Aorta (tissue), 5 donors: ENCODE results near the gene ZNF521. TPM values are rescaled to one million over a fixed set of nuclear protein-coding genes. Genes with fewer than 3 reads are reported as not detected.

Source experiments
- ATAC-seq: fragments of 200-7000 bp; cut with Tn5 transposase; one replicate; pipeline ENCODE4 v1.9.1; 2022; ENCODE audit warnings: moderate library complexity; ENCODE audit not compliant: low FRiP score
- DNase-seq, 2 donors: peaks; one replicate each; pipeline ENCODE4 v3.0.0-alpha.2; 2020
- H3K27ac ChIP-seq, 2 donors: one replicate each; pipeline ENCODE4 v1.5.1; 2013; ENCODE audit warnings: low read length in 2 of 2, mild to moderate bottlenecking in 2 of 2, moderate library complexity in 2 of 2, control low read depth in 1 of 2, inconsistent platforms in 1 of 2, low read depth in 1 of 2
- H3K27me3 ChIP-seq, 2 donors: one replicate each; pipeline ENCODE4 v1.6.1; 2013; ENCODE audit warnings: control low read depth in 1 of 2, low read length in 1 of 2, mild to moderate bottlenecking in 1 of 2, moderate library complexity in 1 of 2; ENCODE audit not compliant: insufficient read depth in 2 of 2, control insufficient read depth in 1 of 2
- H3K36me3 ChIP-seq, 2 donors: one replicate each; pipeline ENCODE4 v1.6.1; 2013; ENCODE audit warnings: control low read depth in 1 of 2, low read length in 1 of 2, mild to moderate bottlenecking in 1 of 2; ENCODE audit not compliant: insufficient read depth in 2 of 2, control insufficient read depth in 1 of 2
- H3K4me1 ChIP-seq, 2 donors: one replicate each; pipeline ENCODE4 v1.6.1; 2013; ENCODE audit warnings: low read length in 2 of 2, control low read depth in 1 of 2, mild to moderate bottlenecking in 1 of 2, moderate library complexity in 1 of 2; ENCODE audit not compliant: insufficient read depth in 2 of 2, control insufficient read depth in 1 of 2
- H3K4me3 ChIP-seq, 2 donors: one replicate each; pipeline ENCODE4 v1.5.1; 2013; ENCODE audit warnings: low read length in 2 of 2, control low read depth in 1 of 2, mild to moderate bottlenecking in 1 of 2
- H3K9me3 ChIP-seq: one replicate; pipeline ENCODE4 v1.6.1; 2013; ENCODE audit warnings: mild to moderate bottlenecking, low read length; ENCODE audit not compliant: control insufficient read depth
- WGBS, 2 donors: extraction: QIAGEN DNeasy Blood & Tissue Kit; methylation state at CpG; one replicate each; pipeline ENCODE4 v1.1.7; 2013; 5-methylcytosine and 5-hydroxymethylcytosine counted together
- intact Hi-C, 2 donors: fragments of 100-400 bp; cut with DNase I; formaldehyde crosslinking; loops; one replicate each; pipeline versions ENCODE4 v1.14.2 to v1.15.0; 2022
- long read RNA-seq, 2 donors: library from polyadenylated mRNA; unstranded; transcript quantifications; one replicate each; pipeline ENCODE4 v2.0.0, GENCODE V29; 2020 to 2021
- polyA plus RNA-seq, 2 donors: library from polyadenylated mRNA; stranded (reverse); fragments of 200-250 nt; gene quantifications; one replicate each; pipeline ENCODE4 v1.2.3, GENCODE V29; 2013
- total RNA-seq, 2 donors: library from RNA; stranded (reverse); fragmentation: NEBNext Ultra II Directional; extraction: Animal tissue kit (Norgen Biotek cat#: 25700); gene quantifications; one replicate each; pipeline ENCODE4 v1.2.1, GENCODE V29; 2021
- donor health status: healthy with polysubstance abuse.
- donor health status: Bipolar disorder and iron deficiency.
- donor health status: DM: no; HTN: no; CAD: no.
- donor health status: DM: no; HTN: no; CAD: no.
- donor health status: DM: yes; HTN: yes; CAD: no.

ZNF521 gene
- total RNA-seq (10 to 100 TPM; 26.4 to 88.7 TPM), polyA plus RNA-seq (1 to 10 TPM in 1 of 2 donors, under 1 TPM in 1; 0.84 to 2.9 TPM)
- long read RNA-seq, donor 1, full-length matches to known transcripts: 1 of 27 reads
- long read RNA-seq, donor 1, partial matches to known transcripts: 15 of 27 reads
- long read RNA-seq, donor 1, other reads (novel, unspliced or antisense): 11 of 27 reads
- long read RNA-seq, donor 2, full-length matches to known transcripts: 3 of 43 reads
- long read RNA-seq, donor 2, partial matches to known transcripts: 11 of 43 reads
- long read RNA-seq, donor 2, other reads (novel, unspliced or antisense): 29 of 43 reads

GRCh38 chr18:25351777-25352628 lies at the start of gene ZNF521:
Gene ZNF521 (minus strand): TSS chr18:25352166. CDS start chr18:25350946, 1,220 bp downstream.
- 1% methylated on average over 65 to 91 of the region's 91 CpGs for WGBS, 2 donors
- intact Hi-C loops: loop anchor here (5.0 to 10.0 kb wide), 5 partner anchors 120 to 957 kb away; partner anchors contain the start of gene OSBPL1A (in 2 of the 2)
- peak; percentile 80 to 94 for DNase-seq
- Histone ChIP-seq H3K9me3 (no peaks in the 10 kb centered on the region), H3K4me1 (no peaks in the 10 kb centered on the region), H3K27ac (peak within 1 kb of the TSS; percentile 7 to 11), H3K4me3 (peak within 1 kb of the TSS; percentile 92 to 99), H3K27me3 (no peaks in the 10 kb centered on the region), H3K36me3 (no peaks in the 10 kb centered on the region)
- ATAC-seq: peak; percentile 91

DNA sequence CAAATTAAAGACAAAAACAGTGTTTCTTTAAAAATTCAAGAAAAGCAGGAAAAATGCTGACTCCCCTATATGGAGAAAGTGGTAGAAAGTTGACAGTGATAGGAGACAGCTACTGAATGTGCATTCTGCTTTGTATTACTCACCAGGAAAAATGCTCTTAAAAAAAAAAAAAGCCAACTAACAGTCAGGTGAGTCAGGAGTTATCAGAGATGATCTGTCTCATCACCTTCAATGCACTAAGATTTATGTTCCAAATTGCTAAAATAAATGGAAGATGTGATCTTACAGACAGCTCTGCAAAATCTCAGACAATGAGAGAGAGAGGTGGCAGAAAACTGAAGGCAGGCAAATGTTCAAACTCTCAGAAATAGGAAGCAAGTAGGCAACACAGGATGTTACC lies 47.6 kb upstream of the ZNF521 start:
- Histone ChIP-seq H3K4me3 (no peak overlapping the region), H3K27me3 (no peaks in the 10 kb centered on the region), H3K36me3 (no peaks in the 10 kb centered on the region), H3K4me1 (no peaks in the 10 kb centered on the region), H3K27ac (no peak overlapping the region), H3K9me3 (no peaks in the 10 kb centered on the region)
- intact Hi-C loops: no loop called here
- DNase-seq (no peak), ATAC-seq (no peak)

DNA sequence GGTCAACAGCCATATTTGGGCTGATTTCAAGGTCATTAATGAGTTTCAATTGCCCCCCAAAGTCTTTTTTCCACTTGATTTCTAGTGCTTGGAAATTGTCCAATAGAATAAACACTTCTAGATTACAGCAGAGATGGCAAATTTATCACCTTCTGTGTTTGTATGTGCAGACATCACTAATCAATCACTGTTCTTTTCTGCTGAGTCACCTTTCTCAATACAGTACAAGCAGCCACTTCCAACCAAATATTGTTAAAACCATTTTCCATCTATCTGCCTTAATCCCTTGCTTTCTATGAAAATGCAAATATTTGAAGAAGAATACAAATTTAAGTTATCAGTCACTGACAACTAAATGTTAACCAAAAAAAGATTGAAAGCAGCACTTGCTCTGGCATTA lies 40.2 kb upstream of the ZNF521 start:
- DNase-seq: no peak
- H3K27me3 ChIP-seq: no peaks in the 10 kb centered on the region
- H3K36me3 ChIP-seq: no peaks in the 10 kb centered on the region
- no peaks in the 10 kb centered on the region for H3K4me1 ChIP-seq
- intact Hi-C loops: no loop called here
- peaks cover 3% of the 10 kb centered on the region for H3K9me3 ChIP-seq
- no peak overlapping the region for H3K27ac ChIP-seq
- no peak overlapping the region for H3K4me3 ChIP-seq
- no peak for ATAC-seq

DNA sequence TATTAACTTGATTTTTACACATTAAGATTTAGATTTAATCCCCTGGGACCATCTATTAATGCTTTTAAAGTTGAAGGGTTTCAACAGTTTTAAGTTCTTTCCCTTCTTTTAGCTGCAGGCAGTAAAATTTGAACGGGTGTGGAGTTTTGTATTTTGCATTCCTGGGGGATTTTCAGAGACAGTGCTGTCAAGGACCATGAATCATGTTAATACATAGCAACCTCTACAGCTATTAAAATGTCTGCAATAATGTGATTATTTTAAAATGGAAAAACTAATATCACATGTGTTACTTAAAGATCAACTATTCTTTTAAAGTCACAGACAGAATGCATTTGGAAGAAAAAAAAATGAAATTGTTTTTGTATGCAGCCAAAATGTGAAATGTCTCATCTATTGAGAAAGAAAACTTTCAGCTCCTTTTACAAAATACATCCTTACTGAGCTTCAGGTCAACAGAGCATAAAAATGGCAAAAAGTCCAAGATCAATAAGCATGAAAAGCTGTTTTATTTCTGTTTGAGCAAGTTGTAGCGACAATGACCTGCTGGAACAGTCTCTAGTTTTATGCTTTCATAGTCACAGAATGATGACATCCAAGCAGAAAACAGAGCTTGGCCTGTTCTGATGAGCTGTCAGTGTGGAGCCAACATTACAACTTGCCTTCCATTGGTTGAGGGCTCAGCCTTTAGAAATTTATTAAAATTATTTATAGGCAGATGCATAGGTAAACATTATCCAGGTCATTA lies 21.6 kb upstream of the ZNF521 start:
- Histone ChIP-seq H3K27ac (no peak overlapping the region), H3K27me3 (peaks cover 0 to 1% of the 10 kb centered on the region in 2 donors), H3K36me3 (no peaks in the 10 kb centered on the region), H3K4me3 (no peak overlapping the region), H3K4me1 (no peaks in the 10 kb centered on the region), H3K9me3 (no peaks in the 10 kb centered on the region)
- 49 to 55% methylated on average over 2 of the region's 2 CpGs for WGBS, 2 donors
- intact Hi-C loops: no loop called here
- ATAC-seq: no peak
- DNase-seq: no peak

DNA sequence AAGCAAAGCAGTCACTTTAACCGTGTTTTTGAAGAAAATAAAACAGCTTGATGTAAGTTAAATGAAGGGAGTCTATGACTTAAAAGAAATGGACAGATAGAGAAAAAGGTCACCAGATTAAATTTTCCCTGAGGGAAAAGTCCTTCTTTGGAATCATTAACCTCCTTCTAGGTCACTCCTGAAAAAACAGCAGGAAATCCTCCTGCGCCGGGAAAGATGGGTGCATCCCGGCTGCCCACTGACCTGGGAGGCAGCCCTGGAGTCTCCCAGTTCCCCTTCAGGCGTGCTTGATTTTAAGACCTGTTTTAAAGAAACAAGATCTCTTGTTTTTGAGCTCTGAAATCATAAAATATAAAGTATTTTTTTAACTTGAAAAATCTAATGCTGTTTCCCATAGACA lies 18.4 kb upstream of the ZNF521 start:
- whole genome bisulfite sequencing, 2 donors: 21 to 30% methylated on average over 5 of the region's 5 CpGs
- Histone ChIP-seq H3K9me3 (no peaks in the 10 kb centered on the region), H3K27me3 (peaks cover 0 to 1% of the 10 kb centered on the region in 2 donors), H3K27ac (no peak overlapping the region), H3K4me3 (no peak overlapping the region), H3K4me1 (no peaks in the 10 kb centered on the region), H3K36me3 (no peaks in the 10 kb centered on the region)
- ATAC-seq: no peak
- DNase-seq: no peak
- intact Hi-C loops: no loop called here

GRCh38 chr18:25365242-25365641 lies 13.3 kb upstream of the ZNF521 start:
- WGBS, 2 donors: 24 to 25% methylated on average over 3 of the region's 3 CpGs
- DNase-seq: no peak
- Histone ChIP-seq H3K4me3 (no peak overlapping the region), H3K9me3 (peaks cover 1% of the 10 kb centered on the region), H3K27ac (no peak overlapping the region), H3K4me1 (no peaks in the 10 kb centered on the region), H3K27me3 (no peaks in the 10 kb centered on the region), H3K36me3 (no peaks in the 10 kb centered on the region)
- intact Hi-C loops: no loop called here
- ATAC-seq: no peak

DNA sequence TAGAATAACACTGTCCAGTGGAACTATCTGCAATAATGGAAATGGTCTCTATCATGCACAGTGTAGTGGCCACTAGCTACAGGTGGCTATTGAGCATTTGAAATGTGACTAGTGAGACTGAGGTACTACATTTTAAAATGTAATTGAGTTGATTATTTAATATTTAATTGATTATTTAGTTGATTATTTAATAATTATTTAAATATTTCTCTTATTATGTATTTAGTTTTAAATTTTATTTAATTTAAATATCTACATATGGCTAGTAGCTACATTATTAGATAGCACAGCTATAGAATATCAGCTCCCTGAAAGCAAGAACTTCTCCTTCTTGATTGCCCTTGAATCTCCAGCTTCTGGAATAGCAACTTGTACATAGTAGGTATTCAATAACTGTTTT lies 12.8 kb upstream of the ZNF521 start:
- ATAC-seq: no peak
- intact Hi-C loops: no loop called here
- Histone ChIP-seq H3K4me3 (no peak overlapping the region), H3K9me3 (peaks cover 1% of the 10 kb centered on the region), H3K4me1 (no peaks in the 10 kb centered on the region), H3K36me3 (no peaks in the 10 kb centered on the region), H3K27me3 (no peaks in the 10 kb centered on the region), H3K27ac (no peak overlapping the region)
- DNase-seq: no peak

GRCh38 chr18:25360301-25360899 lies 8.4 kb upstream of the ZNF521 start:
- H3K4me3 ChIP-seq: no peak overlapping the region
- ATAC-seq (no peak), DNase-seq (no peak)
- no peak overlapping the region for H3K27ac ChIP-seq
- no peaks in the 10 kb centered on the region for H3K27me3 ChIP-seq
- WGBS, 2 donors: 82 to 83% methylated on average over 5 of the region's 5 CpGs
- H3K4me1 ChIP-seq: no peaks in the 10 kb centered on the region
- H3K9me3 ChIP-seq: peaks cover 1% of the 10 kb centered on the region
- H3K36me3 ChIP-seq: no peaks in the 10 kb centered on the region
- intact Hi-C loops: no loop called here
